MCF 10A (cell line): ENCODE results near the gene SHCBP1L. TPM values are rescaled to one million over a fixed set of nuclear protein-coding genes. Genes with fewer than 3 reads are reported as not detected.

Source experiments
- BruUV-seq: library from RNA; stranded (reverse); fragments of 400-500 nt; replicated peaks from 2 replicates; lab custom pipeline; 2021; lab: Mats Ljungman, UMichigan
- CTCF ChIA-PET: fragments of 300-600 bp; sonication (Branson Sonifier 250); formaldehyde crosslinking; extraction: SDS; loops from one replicate; lab custom pipeline; 2021; ENCODE audit warnings: antibody characterized with exemption, inconsistent platforms; lab: Yijun Ruan, JAX
- POLR2A ChIA-PET: fragments of 300-600, 350-650 bp; sonication (Branson Sonifier 250); formaldehyde crosslinking; extraction: SDS; loops from one replicate; lab custom pipeline; 2020; ENCODE audit warnings: antibody characterized with exemption, inconsistent platforms; lab: Yijun Ruan, JAX
- DNase-seq: peaks from one replicate; pipeline ENCODE4 v3.0.0-alpha.2; 2018; ENCODE audit not compliant: unreplicated experiment
- H3K27ac Mint-ChIP-seq: one replicate; pipeline ENCODE4 v1.8.0; 2022; ENCODE audit warnings: mild to moderate bottlenecking, low read depth, mixed read lengths; ENCODE audit not compliant: unreplicated experiment
- H3K27me3 Mint-ChIP-seq: one replicate; pipeline ENCODE4 v1.8.0; 2022; ENCODE audit warnings: mixed read lengths; ENCODE audit not compliant: insufficient read depth, unreplicated experiment
- H3K36me3 Mint-ChIP-seq: one replicate; pipeline ENCODE4 v1.8.0; 2022; ENCODE audit warnings: mild to moderate bottlenecking, moderate library complexity, mixed read lengths; ENCODE audit not compliant: insufficient read depth, unreplicated experiment
- H3K4me1 Mint-ChIP-seq: one replicate; pipeline ENCODE4 v1.8.0; 2022; ENCODE audit warnings: mixed read lengths; ENCODE audit not compliant: insufficient read depth, unreplicated experiment
- H3K4me3 Mint-ChIP-seq: one replicate; pipeline ENCODE4 v1.8.0; 2022; ENCODE audit warnings: mild to moderate bottlenecking, moderate library complexity, mixed read lengths; ENCODE audit not compliant: unreplicated experiment
- H3K9me3 Mint-ChIP-seq: one replicate; pipeline ENCODE4 v1.8.0; 2022; ENCODE audit warnings: mixed read lengths; ENCODE audit not compliant: unreplicated experiment
- intact Hi-C: fragments of 100-400 bp; cut with micrococcal nuclease; formaldehyde crosslinking; loops from 2 replicates; pipeline ENCODE4 v1.14.1; 2022
- total RNA-seq: library from RNA; stranded (reverse); gene quantifications from 2 replicates; pipeline ENCODE4 v1.2.3, GENCODE V29; 2022
- TF ChIP-seq, protein P1 (sequence below): fragments of 200-600 bp; IDR thresholded peaks from one replicate; pipeline ENCODE4 v1.8.0; 2022; ENCODE audit warnings: antibody characterized with exemption, mild to moderate bottlenecking; ENCODE audit not compliant: unreplicated experiment

SHCBP1L gene
- total RNA-seq, 1 experiment from 2014 or later: not detected

DNA sequence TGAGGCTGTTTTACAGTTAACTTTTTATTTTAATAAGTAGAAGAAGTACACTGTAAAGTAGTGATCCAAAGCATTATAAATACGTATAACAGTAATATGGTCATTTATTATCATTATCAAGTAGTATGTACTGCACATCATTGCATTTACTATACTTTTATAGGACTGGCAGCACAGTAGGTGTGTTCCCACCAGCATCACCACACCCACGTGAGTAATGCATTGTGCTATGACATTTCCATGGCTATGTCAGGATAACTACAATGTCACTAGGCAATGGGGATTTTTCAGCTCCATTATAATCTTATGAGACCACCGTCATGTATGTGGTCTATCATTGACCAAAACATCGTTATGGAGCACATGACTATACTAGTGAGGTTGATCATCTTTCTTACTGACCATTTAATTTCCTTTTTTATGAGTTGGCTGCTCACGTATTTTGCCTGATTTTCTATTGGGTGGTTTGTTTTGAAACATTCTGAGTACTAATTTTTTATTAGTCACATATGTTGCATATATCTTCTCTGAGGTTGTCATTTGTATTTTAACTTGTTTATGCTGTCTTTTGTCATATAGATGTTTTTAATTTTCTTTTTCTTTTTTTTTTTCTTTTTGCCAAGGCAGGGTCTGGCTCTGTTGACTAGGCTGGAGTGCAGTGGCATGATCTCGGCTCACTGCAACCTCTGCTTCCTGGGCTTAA lies 25.3 kb upstream of the SHCBP1L start:
- Mint-ChIP-seq H3K27ac (no peak overlapping the region), H3K9me3 (no peaks in the 10 kb centered on the region), H3K4me1 (peaks cover 7% of the 10 kb centered on the region), H3K27me3 (no peaks in the 10 kb centered on the region), H3K36me3 (no peaks in the 10 kb centered on the region), H3K4me3 (no peak overlapping the region)
- intact Hi-C loops: no loop called here
- DNase-seq: no peak
- POLR2A ChIA-PET: interaction anchor here (0.7 to 1.2 kb wide), 2 partner anchors 10 to 114 kb away, joined by 3 to 4 read pairs; no protein-coding TSS in a partner anchor
- TF ChIP-seq, protein P1, sequence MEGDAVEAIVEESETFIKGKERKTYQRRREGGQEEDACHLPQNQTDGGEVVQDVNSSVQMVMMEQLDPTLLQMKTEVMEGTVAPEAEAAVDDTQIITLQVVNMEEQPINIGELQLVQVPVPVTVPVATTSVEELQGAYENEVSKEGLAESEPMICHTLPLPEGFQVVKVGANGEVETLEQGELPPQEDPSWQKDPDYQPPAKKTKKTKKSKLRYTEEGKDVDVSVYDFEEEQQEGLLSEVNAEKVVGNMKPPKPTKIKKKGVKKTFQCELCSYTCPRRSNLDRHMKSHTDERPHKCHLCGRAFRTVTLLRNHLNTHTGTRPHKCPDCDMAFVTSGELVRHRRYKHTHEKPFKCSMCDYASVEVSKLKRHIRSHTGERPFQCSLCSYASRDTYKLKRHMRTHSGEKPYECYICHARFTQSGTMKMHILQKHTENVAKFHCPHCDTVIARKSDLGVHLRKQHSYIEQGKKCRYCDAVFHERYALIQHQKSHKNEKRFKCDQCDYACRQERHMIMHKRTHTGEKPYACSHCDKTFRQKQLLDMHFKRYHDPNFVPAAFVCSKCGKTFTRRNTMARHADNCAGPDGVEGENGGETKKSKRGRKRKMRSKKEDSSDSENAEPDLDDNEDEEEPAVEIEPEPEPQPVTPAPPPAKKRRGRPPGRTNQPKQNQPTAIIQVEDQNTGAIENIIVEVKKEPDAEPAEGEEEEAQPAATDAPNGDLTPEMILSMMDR: no peak
- CTCF ChIA-PET: interaction anchor here (0.6 to 2.0 kb wide), 5 partner anchors 9 to 957 kb away, joined by 3 to 7 read pairs (median 3); no protein-coding TSS in a partner anchor
- BruUV-seq: no TSS peak

DNA sequence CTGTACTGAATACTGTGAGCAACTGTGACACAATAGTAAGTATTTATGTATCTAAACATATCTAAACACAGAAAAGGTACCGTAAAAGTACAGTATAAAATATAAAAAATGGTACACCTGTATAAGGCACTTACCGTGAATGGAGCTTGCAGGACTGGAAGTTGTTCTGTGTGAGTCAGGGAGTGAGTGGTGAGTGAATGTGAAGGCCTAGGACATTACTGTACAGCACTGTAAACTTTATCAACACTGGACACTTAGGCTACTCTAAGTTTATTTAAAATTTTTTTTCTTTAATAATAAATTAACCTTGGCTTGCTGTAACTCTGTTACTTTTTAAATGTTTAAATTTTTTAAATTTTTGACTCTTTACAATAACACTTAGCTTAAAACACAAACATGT lies 24.5 kb upstream of the SHCBP1L start:
- BruUV-seq: no TSS peak
- TF ChIP-seq, protein P1: no peak
- CTCF ChIA-PET: interaction anchor here (0.6 to 2.9 kb wide), 5 partner anchors 11 to 958 kb away, joined by 3 to 7 read pairs (median 6); no protein-coding TSS in a partner anchor

DNA sequence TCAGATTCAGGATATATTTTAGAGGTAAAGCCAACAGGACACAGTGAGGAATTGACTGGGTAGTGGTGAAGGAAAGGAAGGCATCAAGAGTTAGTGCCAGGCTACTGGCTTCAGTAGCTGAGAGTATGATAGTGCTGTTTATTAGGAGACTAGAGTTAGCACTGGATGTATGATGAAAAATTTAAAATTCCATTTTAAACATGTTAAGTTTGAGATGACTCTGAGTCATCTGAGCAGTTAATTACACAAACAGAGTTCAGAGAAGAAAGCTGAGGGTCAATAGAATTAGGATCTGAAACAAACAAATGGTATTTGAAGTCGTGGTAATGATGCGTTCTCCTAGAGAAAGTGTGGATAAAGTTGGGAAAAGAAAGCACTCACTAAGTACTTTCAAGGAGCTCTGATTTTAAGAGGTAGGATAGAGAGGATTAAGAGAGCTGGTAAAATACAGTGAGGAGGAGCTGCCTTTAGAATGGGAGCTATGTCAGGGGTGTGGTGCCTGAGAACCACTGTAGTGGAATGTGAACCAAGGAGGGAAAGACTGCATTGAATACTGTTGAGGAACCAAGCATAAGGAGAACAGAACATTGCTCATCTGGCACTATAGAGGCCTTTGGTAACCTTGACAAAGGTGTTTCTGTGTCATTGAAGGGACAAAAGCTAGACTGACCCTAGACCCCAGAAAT lies 21.7 kb upstream of the SHCBP1L start:
- DNase-seq: no peak
- POLR2A ChIA-PET: interaction anchor here (0.6 to 2.1 kb wide), 9 partner anchors 10 to 579 kb away, joined by 3 to 10 read pairs (median 4); no protein-coding TSS in a partner anchor
- H3K27me3 Mint-ChIP-seq: no peaks in the 10 kb centered on the region
- intact Hi-C loops: no loop called here
- CTCF ChIA-PET: interaction anchor here (0.6 to 2.9 kb wide), 16 partner anchors 10 to 344 kb away, joined by 3 to 8 read pairs (median 4); no protein-coding TSS in a partner anchor
- no peak overlapping the region for H3K4me3 Mint-ChIP-seq
- no peaks in the 10 kb centered on the region for H3K36me3 Mint-ChIP-seq
- H3K4me1 Mint-ChIP-seq: peaks cover 7% of the 10 kb centered on the region
- H3K9me3 Mint-ChIP-seq: no peaks in the 10 kb centered on the region
- H3K27ac Mint-ChIP-seq: no peak overlapping the region
- TF ChIP-seq, protein P1: no peak
- no TSS peak for BruUV-seq

More for the DNA sequence above, 24.5 kb upstream of the SHCBP1L start:
- Mint-ChIP-seq H3K4me3 (no peak overlapping the region), H3K27me3 (no peaks in the 10 kb centered on the region), H3K36me3 (no peaks in the 10 kb centered on the region), H3K27ac (no peak overlapping the region), H3K9me3 (no peaks in the 10 kb centered on the region), H3K4me1 (peaks cover 7% of the 10 kb centered on the region)
- intact Hi-C loops: no loop called here
- POLR2A ChIA-PET: interaction anchor here (0.7 to 1.2 kb wide), 2 partner anchors 9 to 115 kb away, joined by 3 to 4 read pairs; no protein-coding TSS in a partner anchor
- no peak for DNase-seq

DNA sequence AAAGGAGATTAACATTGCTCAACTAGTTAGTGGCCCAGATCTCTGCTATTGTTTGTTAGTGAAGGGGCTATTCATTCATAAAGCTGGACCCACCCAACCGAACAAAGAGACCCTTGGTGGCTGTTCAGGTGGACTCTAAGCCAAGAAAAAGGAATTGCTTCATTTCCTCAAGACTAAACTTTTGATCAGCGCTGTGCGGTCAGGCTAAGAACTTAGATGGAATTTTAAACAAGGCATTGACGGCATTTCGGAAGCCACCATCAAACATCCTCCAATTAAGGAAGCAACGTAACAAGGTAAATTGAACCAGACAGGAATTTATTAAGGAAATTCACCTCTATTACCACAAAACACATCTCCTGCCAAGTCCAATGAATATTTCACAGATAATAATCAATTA lies 19.9 kb upstream of the SHCBP1L start:
- ChIA-PET POLR2A (no interaction called here), CTCF (no interaction called here)
- Mint-ChIP-seq H3K9me3 (no peaks in the 10 kb centered on the region), H3K36me3 (no peaks in the 10 kb centered on the region), H3K27ac (no peak overlapping the region), H3K4me1 (peaks cover 23% of the 10 kb centered on the region), H3K4me3 (no peak overlapping the region), H3K27me3 (no peaks in the 10 kb centered on the region)
- BruUV-seq: no TSS peak
- no peak for DNase-seq
- TF ChIP-seq, protein P1: no peak
- intact Hi-C loops: no loop called here
